Activated CD4-positive, alpha-beta T cell treated with anti-CD3 and anti-CD28 coated beads, Interleukin-2, amount 10 ng/mL, durations not matched to agents 7 days and 5 days (primary cell): ENCODE measurements around the gene KCNN3. TPM values are rescaled to one million over a fixed set of nuclear protein-coding genes. Genes with fewer than 3 reads are reported as not detected.

Source experiments
- CTCF ChIA-PET: fragments of 350-600 bp; sonication (Branson Sonifier 250); formaldehyde crosslinking; loops from one replicate; lab custom pipeline; 2021; ENCODE audit warnings: antibody characterized with exemption; lab: Charles Lee
- POLR2A ChIA-PET: fragments of 350-600 bp; sonication (Branson Sonifier 250); formaldehyde crosslinking; loops from one replicate; lab custom pipeline; 2021; ENCODE audit warnings: antibody characterized with exemption; lab: Charles Lee
- DNase-seq: peaks from one replicate; pipeline ENCODE4 v3.0.0-alpha.2; 2020
- H3K27ac Mint-ChIP-seq: one replicate; pipeline ENCODE4 v1.8.0; 2021; ENCODE audit warnings: mild to moderate bottlenecking, moderate library complexity, mixed read lengths
- H3K27me3 Mint-ChIP-seq: one replicate; pipeline ENCODE4 v1.8.0; 2021; ENCODE audit warnings: mixed read lengths
- H3K36me3 Mint-ChIP-seq: one replicate; pipeline ENCODE4 v1.8.0; 2021; ENCODE audit warnings: low read depth, mixed read lengths
- H3K4me1 Mint-ChIP-seq: one replicate; pipeline ENCODE4 v1.8.0; 2021; ENCODE audit warnings: mixed read lengths
- H3K4me3 Mint-ChIP-seq: one replicate; pipeline ENCODE4 v1.8.0; 2021; ENCODE audit warnings: mild to moderate bottlenecking, moderate library complexity, mixed read lengths
- H3K9me3 Mint-ChIP-seq: one replicate; pipeline ENCODE4 v1.8.0; 2021; ENCODE audit warnings: mixed read lengths
- total RNA-seq, 2 experiments: library from RNA; stranded (reverse); gene quantifications; one replicate each; pipeline ENCODE4 v1.2.3, GENCODE V29; 2021

The KCNN3 gene
- total RNA-seq, 2 experiments from 2014 or later, result 0.17 TPM; not detected in 1

GRCh38 chr1:154895798-154896197 is 25.7 kb upstream of the KCNN3 start:
- H3K4me3 Mint-ChIP-seq, result no peak overlapping the region
- POLR2A ChIA-PET, result no interaction called here
- H3K27ac Mint-ChIP-seq, result no peak overlapping the region
- no peak for DNase-seq
- H3K9me3 Mint-ChIP-seq, result no peaks in the 10 kb centered on the region
- H3K27me3 Mint-ChIP-seq, result peaks cover 15% of the 10 kb centered on the region
- CTCF ChIA-PET, result interaction anchor here (1.1 to 2.1 kb wide), 2 partner anchors 8 to 9 kb away, joined by 3 to 7 read pairs; no protein-coding TSS in a partner anchor
- no peaks in the 10 kb centered on the region for H3K36me3 Mint-ChIP-seq
- no peaks in the 10 kb centered on the region for H3K4me1 Mint-ChIP-seq

DNA sequence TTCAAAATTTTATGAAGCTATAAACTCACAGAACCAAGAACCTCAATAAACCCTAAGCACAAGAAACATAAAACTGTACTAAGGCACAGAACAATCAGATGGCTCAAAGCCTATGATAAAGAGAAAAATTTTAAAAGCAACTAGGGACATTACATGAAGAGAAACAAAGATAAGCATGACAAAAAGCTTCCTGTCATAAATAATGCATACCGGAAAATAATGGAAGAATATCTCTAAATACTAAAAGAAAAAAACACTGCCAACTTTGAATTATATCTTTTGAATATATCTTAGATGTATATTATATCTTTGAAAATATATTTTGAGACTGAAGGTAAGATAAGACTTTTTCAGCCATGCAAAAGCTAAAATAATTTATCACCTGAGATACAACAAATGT is 21.4 kb upstream of the KCNN3 start:
- Mint-ChIP-seq H3K4me3 (no peak overlapping the region), H3K27me3 (peaks cover 15% of the 10 kb centered on the region), H3K27ac (no peak overlapping the region), H3K36me3 (no peaks in the 10 kb centered on the region), H3K9me3 (no peaks in the 10 kb centered on the region), H3K4me1 (peaks cover 9% of the 10 kb centered on the region)
- ChIA-PET CTCF (interaction anchor here (0.9 to 2.6 kb wide), 6 partner anchors 10 to 228 kb away, joined by 3 to 8 read pairs (median 3); no protein-coding TSS in a partner anchor), POLR2A (no interaction called here)
- no peak for DNase-seq

GRCh38 chr1:154888757-154889156 is 18.7 kb upstream of the KCNN3 start:
- no peak for DNase-seq
- H3K27ac Mint-ChIP-seq, result no peak overlapping the region
- peaks cover 17% of the 10 kb centered on the region for H3K4me1 Mint-ChIP-seq
- ChIA-PET POLR2A (no interaction called here), CTCF (interaction anchor here (1.4 kb wide), 1 partner anchor 8 kb away, joined by 7 read pairs; no protein-coding TSS in a partner anchor)
- no peaks in the 10 kb centered on the region for H3K36me3 Mint-ChIP-seq
- peaks cover 14% of the 10 kb centered on the region for H3K27me3 Mint-ChIP-seq
- H3K9me3 Mint-ChIP-seq, result no peaks in the 10 kb centered on the region
- H3K4me3 Mint-ChIP-seq, result no peak overlapping the region

DNA sequence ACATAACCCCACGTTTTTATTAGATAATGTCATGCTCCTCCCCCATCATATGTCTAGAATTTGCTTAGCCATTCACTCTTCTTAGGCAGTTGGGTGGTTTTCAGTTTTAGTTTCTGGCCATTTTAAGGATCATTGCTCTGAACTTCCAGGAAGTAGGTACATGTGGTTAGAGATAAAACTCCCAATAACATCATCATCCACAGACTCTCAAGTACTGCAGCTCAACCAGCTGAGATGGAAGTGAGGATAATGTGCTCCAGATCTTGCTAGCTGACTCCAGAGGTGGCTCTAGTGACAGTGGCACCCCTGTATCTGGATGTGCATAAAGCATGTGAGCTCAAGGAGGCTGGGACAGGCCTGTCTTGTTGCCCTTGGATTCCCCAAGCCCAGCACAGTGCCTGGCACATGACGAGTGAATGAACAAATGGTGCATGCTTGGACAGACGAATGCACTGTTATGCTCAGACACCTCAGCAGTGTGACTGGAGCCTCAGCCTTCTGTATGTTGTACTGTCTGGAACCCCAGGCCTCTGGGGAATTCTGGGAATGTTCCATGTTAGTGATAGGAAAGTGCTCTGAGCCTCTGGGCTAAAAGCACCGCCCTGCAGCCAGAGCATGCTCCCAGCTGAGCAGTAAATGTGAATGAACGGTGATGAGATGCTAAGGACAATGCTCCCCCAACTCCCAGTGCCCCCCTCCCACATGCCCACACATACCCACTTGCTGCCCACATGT is 16.4 kb upstream of the KCNN3 start:
- ChIA-PET POLR2A (no interaction called here), CTCF (interaction anchor here (1.1 to 2.6 kb wide), 5 partner anchors 8 to 217 kb away, joined by 3 to 7 read pairs (median 3); no protein-coding TSS in a partner anchor)
- Mint-ChIP-seq H3K4me3 (no peak overlapping the region), H3K27me3 (peaks cover 4% of the 10 kb centered on the region), H3K27ac (no peak overlapping the region), H3K4me1 (peaks cover 17% of the 10 kb centered on the region), H3K9me3 (no peaks in the 10 kb centered on the region), H3K36me3 (no peaks in the 10 kb centered on the region)
- no peak for DNase-seq

DNA sequence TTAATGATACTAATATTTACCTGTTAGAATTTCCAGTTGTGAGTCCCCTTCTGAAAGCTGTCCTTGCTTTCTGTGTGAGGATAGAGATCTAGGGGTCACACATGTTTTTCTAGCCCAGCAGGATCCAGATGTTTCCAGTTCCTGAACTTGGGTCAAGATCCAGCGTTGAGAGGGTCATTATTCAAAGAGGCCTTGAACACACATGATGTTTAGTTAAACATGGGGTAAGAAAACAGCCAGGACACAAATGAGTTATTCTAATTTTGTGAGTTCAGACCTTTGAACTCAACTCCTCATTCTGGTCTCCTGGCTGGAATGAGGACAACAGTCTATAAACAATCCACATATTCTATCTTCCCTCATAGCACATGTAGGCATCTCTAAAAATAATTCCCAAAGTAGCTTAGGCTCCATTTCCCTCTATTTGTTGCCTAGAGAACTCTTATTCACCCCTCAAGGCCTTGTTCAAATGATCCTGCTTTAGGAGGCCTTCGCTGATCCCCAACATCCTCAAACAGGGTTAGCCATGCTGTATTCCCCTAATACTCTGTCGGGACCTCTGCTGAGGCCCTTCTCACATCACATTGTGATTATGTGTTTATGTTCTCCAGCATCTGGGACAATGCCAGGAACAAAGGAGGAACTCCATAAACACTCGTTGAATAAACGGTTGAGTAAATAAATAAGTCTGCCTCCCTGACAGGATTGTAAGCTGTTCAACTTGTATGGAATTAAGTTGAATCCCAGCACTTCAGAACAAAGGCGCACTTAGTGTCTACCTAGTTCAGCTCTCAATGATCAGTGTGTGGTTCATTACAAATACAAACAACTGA is 15.0 kb upstream of the KCNN3 start:
- Mint-ChIP-seq H3K4me1 (peaks cover 17% of the 10 kb centered on the region), H3K4me3 (no peak overlapping the region), H3K36me3 (no peaks in the 10 kb centered on the region), H3K9me3 (no peaks in the 10 kb centered on the region), H3K27ac (no peak overlapping the region), H3K27me3 (peaks cover 4% of the 10 kb centered on the region)
- ChIA-PET POLR2A (no interaction called here), CTCF (interaction anchor here (0.5 to 1.2 kb wide), 5 partner anchors 35 to 280 kb away, joined by 3 read pairs; no protein-coding TSS in a partner anchor)
- no peak for DNase-seq

DNA sequence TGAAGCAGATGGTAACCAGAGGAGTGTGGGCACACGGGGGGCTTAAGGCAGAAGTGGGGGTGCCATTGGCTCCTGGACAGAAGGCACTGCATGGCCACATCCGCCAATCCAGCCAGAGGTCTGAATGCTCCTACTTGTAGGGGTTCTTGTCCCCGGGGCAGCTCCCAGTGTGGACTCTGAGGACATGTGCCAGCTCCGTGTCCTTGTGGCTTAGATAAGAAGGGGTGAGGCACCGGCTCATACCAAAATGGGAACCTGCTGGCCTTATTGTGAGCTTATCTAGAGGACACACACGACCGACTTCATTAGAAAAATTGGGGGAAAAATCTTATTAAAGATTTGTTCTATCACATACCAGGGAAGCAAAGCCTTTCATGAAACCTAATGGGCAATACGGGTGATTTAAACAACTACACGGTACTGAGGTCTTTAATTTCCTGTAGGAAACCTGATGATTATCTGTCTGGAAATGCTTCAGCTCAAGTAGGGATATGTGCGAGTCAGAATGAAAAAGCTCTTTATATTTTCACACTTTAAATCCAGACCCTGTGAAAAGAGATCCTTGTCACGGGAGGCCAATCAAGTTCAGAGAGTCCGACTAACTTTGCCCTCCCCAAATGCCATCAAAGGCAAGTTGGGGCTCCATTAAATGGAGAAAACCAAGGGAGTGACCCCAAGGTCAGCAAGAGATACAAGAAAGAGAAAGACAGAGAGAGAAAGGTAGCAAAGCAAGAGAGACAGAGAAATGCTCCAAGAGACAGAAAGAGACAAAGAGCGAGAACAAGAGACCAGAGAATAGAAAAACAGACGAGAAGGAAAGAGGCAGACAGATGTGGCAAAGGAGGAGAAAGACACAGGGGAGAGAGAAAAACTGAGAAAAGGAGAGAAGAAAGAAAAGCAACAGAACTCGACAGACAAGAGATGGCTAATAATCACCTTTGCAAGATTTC is 14.1 kb upstream of the KCNN3 start:
- no peaks in the 10 kb centered on the region for H3K9me3 Mint-ChIP-seq
- H3K4me1 Mint-ChIP-seq, result peaks cover 17% of the 10 kb centered on the region
- H3K4me3 Mint-ChIP-seq, result no peak overlapping the region
- no peak for DNase-seq
- POLR2A ChIA-PET, result no interaction called here
- no peaks in the 10 kb centered on the region for H3K36me3 Mint-ChIP-seq
- peaks cover 4% of the 10 kb centered on the region for H3K27me3 Mint-ChIP-seq
- H3K27ac Mint-ChIP-seq, result no peak overlapping the region
- CTCF ChIA-PET, result interaction anchor here (0.5 to 1.6 kb wide), 2 partner anchors 36 to 325 kb away, joined by 3 read pairs; no protein-coding TSS in a partner anchor

DNA sequence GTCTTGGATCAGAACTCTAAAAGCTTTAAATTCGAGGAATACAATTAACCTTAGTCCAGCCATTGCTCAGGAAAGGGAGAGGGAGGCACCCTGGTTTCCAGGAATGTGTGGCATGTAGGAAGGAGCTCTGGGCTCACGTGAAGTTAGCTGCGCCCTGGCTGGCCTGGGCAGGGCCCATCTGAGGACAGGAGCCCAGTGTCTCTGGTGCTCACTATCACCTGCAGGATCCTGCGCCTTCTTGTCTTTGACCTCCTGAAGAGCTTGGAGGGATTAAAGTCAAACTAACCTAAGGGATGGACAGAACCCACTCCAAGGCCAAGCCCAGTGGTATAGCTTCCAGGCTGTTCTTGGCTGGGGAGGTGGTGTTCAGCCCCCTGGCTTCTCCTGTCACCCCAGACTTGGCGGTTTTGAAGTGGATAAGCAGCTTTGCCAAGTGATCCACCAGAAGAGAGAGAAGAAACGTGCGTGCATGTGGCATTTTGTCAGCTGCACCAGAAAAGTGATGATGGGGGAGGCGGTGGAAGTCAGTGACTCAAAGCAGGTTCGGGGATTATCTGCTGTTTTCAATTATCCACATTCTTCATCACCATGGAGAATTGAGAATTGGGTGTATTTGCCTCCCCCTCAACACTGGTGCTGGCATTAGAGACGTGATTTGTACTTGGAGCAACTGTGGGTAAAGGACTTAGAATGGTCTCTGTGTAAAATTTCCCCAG is 11.9 kb upstream of the KCNN3 start:
- Mint-ChIP-seq H3K4me1 (peaks cover 13% of the 10 kb centered on the region), H3K27ac (no peak overlapping the region), H3K4me3 (no peak overlapping the region), H3K36me3 (no peaks in the 10 kb centered on the region), H3K9me3 (no peaks in the 10 kb centered on the region), H3K27me3 (peaks cover 4% of the 10 kb centered on the region)
- CTCF ChIA-PET, result interaction anchor here (0.6 to 1.6 kb wide), 5 partner anchors 10 to 322 kb away, joined by 3 to 4 read pairs (median 3); no protein-coding TSS in a partner anchor
- no peak for DNase-seq
- POLR2A ChIA-PET, result interaction anchor here (0.6 kb wide), 1 partner anchor 213 kb away, joined by 4 read pairs; no protein-coding TSS in a partner anchor

DNA sequence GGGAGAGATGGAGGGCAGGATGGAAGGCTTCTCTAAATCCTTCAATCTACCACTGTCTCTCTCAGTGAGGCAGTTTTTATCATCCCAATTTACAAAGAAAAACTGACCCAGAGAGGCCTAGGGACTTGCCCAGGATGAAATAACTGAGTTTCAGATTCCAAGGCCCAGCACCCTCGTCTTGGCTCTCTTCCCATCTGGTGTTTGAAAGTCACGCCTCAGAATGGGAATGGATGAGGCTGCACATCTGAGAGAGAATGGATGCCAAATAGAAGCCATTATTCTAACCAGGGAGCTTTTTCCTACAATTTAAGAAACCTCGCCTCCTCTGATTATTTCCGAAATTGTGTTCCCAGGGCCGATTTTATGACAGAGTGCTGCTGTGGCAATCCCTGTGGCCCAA is 10.6 kb upstream of the KCNN3 start:
- ChIA-PET CTCF (interaction anchor here (1.3 kb wide), 1 partner anchor 11 kb away, joined by 3 read pairs; no protein-coding TSS in a partner anchor), POLR2A (no interaction called here)
- H3K4me1 Mint-ChIP-seq, result peaks cover under 1% of the 10 kb centered on the region
- H3K27me3 Mint-ChIP-seq, result peaks cover 4% of the 10 kb centered on the region
- no peak overlapping the region for H3K4me3 Mint-ChIP-seq
- no peak overlapping the region for H3K27ac Mint-ChIP-seq
- no peak for DNase-seq
- H3K36me3 Mint-ChIP-seq, result no peaks in the 10 kb centered on the region
- no peaks in the 10 kb centered on the region for H3K9me3 Mint-ChIP-seq

DNA sequence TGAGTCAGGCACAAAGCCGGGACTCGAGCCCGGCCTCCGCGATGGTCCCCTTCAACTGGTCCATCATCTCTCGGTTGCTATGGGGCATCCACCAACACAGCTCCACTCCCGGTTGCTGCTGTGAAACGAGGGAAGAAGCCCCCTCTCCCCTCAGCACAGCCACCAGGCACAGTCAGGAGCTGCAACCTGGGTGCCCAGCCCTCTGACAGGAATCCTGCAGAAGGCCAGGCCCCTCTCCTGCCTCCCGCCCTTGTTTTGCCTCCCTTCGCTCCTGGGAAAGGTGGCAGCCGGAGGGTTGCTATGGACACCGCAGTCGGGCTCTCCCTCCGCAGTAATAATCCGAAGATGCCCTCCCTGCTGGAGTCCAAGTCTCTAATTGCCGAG is 8.9 kb upstream of the KCNN3 start:
- ChIA-PET POLR2A (no interaction called here), CTCF (interaction anchor here (0.6 to 2.7 kb wide), 20 partner anchors 8 to 319 kb away, joined by 3 to 14 read pairs (median 4); no protein-coding TSS in a partner anchor)
- no peak overlapping the region for H3K4me3 Mint-ChIP-seq
- H3K9me3 Mint-ChIP-seq, result no peaks in the 10 kb centered on the region
- peaks cover 3% of the 10 kb centered on the region for H3K27me3 Mint-ChIP-seq
- no peak overlapping the region for H3K27ac Mint-ChIP-seq
- H3K36me3 Mint-ChIP-seq, result no peaks in the 10 kb centered on the region
- no peaks in the 10 kb centered on the region for H3K4me1 Mint-ChIP-seq
- DNase-seq, result no peak

DNA sequence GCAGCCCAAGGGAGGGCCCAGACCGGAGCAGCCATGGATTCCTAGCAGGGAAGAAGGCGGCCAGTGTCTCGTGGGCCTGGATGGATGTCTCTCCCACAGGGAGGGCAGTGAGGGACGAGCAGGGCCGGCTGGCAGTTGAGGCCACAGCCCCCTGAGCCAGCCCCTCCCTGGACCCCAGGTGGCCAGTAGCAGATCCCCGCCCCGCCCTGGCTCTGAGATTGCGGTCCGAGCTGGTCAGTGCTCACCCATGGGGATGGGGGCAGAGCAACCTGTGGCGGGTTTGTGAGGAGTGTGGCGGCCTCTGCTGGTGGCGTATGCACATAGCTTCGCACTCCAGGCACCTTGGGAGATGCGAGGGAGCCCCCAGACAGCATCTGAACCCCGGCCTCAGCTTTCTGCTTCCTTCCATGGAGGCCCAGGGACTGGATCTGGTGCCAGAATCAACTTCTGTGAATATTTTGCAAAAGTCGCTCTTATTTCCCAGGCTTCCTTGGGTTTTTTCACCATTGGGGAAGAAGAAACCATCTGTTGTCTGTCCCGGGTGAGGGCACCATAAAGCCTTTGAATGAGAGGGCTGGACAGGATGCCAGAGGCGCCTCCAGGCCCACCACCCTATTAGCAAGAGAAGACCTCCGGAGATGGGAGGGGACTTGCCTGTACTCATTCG is 8.4 kb upstream of the KCNN3 start:
- Mint-ChIP-seq H3K4me1 (no peaks in the 10 kb centered on the region), H3K27ac (no peak overlapping the region), H3K36me3 (no peaks in the 10 kb centered on the region), H3K9me3 (no peaks in the 10 kb centered on the region), H3K27me3 (peaks cover 3% of the 10 kb centered on the region), H3K4me3 (no peak overlapping the region)
- ChIA-PET POLR2A (no interaction called here), CTCF (interaction anchor here (0.6 to 2.7 kb wide), 20 partner anchors 9 to 319 kb away, joined by 3 to 14 read pairs (median 4); no protein-coding TSS in a partner anchor)
- DNase-seq, result peak; percentile 74

- ChIA-PET CTCF (interaction anchor here (1.1 to 2.7 kb wide), 4 partner anchors 10 to 318 kb away, joined by 3 to 11 read pairs (median 6); partner anchors contain the start of gene KRTCAP2), POLR2A (no interaction called here)
- no peak overlapping the region for H3K4me3 Mint-ChIP-seq
- DNase-seq, result no peak
- H3K27ac Mint-ChIP-seq, result no peak overlapping the region
- no peaks in the 10 kb centered on the region for H3K9me3 Mint-ChIP-seq
- H3K27me3 Mint-ChIP-seq, result peaks cover 3% of the 10 kb centered on the region
- no peaks in the 10 kb centered on the region for H3K4me1 Mint-ChIP-seq
- H3K36me3 Mint-ChIP-seq, result no peaks in the 10 kb centered on the region
Measured at GRCh38 chr1:154877370-154877974, 7.4 kb upstream of the KCNN3 start.
